Activated T-helper 9 cell treated with anti-CD3 and anti-CD28 coated beads, Interleukin-2, amount 50 U/mL, for 16 hours (primary cell): ENCODE data around the gene RNF215.
"Not testable (repeated sequence)": the region's sequence is repeated elsewhere in the genome, so short reads cannot be mapped to it uniquely, and the experiment has no call there.

Experiments
- DNase-seq: peaks from one replicate; pipeline ENCODE4 v3.0.0-alpha.2; 2020; ENCODE audit warnings: low read depth

Gene RNF215

DNA sequence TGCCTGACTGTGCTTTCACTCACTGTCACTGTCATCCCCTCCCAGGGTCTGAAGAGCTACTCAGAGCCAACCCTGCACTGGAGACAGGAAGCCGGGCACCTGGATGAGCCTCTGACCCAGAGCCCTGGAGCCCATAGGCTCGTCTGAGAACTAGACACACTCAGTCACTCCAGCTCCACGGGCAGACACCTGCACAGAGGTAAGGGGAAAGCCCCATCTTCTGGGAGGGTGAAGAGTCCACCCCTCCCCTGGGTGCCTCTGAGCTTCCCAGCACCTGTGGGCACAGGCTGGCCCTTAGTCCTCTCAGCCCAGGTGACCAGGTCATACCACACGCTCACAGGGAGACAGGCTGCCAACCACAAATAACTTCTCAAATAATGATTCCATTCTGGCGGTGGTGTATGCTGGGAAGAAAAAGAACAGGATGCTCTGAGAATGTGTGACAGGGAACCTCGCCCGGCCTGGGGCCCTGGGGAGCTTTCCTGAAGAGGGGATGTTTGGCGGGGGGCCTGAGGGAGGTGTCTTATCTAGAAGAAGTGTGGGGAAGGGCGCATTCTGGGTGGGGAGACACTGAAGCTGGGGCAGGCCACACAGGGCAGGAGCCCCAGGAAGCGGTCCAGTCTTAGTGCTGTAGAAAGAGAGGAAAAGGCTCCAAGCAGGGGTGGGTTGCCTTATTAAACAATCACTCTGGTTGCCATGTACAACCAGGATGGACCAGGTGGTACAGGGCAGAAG is 25.1 kb downstream of the RNF215 start:
- no peak for DNase-seq

GRCh38 chr22:30358541-30358940 is 28.7 kb downstream of the RNF215 start:
- DNase-seq: no peak

DNA sequence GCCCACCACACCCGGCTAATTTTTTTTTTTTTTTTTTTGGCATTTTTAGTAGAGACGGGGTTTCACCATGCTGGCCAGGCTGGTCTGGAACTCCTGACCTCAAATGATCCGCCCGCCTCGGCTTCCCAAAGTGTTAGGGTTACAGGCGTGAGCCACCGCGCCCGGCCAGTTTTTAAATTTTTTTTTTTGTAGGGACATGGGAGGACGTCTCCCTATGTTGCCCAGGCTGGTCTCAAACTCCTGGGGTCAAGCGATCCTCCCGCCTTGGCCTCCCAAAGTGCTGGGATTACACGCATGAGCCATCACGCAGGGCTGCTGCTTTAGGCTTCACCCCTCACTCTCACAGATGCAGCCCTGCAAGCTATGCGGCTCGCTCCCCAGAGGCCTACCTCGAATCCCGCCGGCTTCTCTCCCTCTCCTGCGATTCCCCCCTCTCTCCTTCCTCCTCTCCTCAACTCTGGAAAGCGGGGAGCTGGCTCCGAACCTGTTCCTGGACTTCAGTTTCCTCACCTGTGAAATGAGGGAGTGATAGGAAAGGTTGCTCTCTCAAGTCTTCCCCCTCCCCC is 29.5 kb downstream of the RNF215 start:
- DNase-seq: no peak

DNA sequence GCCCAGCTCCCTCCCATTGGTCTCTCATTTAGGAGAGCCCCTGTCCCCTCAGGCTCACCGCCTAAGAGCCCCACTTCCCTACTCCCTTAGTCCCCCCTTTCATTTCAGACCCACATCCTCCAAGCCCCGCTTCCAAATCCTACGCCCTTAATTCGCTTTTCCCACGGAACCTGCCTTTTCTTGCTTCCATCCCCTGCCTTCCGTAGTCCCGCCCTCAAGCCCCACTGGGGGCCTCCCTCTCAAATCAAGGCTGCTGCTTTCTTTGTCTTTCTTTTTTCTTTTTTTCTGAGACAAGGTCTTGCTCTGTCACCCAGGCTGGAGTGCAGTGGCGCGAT is 30.0 kb downstream of the RNF215 start:
- DNase-seq: no peak

DNA sequence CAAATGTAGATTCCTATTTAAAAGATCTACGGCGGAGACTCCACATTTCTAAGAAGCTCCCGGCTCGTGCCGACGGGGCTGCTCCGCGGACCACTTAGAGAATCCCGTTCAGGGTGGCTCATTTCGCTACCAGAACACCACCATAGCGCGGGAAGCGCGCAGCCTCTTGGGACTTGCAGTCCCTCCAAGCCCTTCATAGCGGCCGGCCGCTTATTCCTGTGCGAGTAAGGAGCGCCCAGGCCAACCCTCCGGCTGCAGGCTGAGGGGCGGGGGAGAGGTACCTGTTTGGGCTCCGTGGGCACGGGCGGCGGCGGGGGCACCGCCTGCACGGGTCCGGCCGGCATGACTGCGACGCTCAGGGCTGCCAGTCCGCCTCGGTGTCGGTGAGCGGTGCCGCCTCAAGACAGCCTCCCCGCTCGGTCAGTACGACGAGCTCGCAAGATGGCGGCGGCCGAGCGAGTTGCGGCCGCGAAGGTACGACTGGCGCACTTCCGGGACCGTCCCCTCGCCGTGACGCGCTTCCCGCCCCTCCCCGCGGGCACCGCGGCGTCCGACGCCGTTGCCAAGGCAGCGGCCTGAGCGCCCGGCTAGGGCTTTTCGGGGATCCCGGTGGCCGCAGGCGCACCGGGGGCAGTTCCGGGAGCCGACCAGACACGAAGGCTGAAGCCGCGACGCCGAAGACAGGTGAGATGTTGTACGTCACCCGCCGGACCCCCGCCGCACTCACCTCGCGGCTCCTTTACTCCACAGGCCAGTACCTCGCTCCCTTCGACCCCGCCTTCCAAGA is 30.6 kb downstream of the RNF215 start, which contains the start of the genes CCDC157 and SF3A1:
TSS of gene CCDC157 (plus strand) at position 559 of the 787 bp plus-strand sequence. CDS start 8,994 bp downstream, outside the sequence.
TSS of gene SF3A1 (minus strand) at position 446 of the 787 bp plus-strand sequence. CDS start at position 344, 102 bp downstream.
- DNase-seq: peak; percentile 81

DNA sequence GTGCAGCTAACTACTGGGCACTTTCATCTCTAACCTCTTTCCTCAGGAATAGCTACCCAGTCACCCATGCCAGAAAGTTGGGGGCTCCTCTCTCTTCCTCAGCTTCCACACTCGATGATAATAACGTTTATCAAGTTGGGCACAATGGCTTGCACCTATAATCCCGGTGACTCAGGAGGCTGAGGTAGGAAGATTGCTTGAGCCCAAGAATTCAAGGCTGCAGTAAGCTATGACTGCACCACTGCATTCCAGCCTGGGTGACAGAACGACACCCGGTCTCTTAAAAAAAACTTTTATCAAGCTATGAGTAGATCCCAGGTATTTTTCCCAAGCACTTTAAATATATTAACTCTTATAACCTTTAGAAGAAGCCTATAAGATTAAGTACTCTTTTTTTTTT is 32.6 kb downstream of the RNF215 start:
- no peak for DNase-seq

DNA sequence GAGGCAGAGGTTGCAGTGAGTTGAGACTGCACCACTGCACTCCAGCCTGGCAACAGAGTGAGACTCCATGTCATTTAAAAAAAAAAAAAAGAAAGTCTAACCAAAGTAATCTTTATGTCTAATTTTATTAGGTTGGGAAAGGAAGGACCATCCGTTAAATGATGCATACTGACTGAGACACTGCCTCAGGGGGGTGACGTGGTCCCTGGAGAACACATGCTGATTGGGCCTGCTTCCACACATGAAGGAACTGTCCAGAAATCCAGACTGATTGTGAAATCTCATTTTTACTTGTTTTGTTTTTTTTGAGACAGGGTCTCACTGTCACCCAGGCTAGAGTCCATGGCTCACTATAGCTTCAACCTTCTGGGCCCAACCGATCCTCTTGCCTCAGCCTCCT is 36.0 kb downstream of the RNF215 start:
- no peak for DNase-seq

GRCh38 chr22:30348809-30349208 is 38.4 kb downstream of the RNF215 start:
- no peak for DNase-seq

GRCh38 chr22:30348404-30348803 is 38.8 kb downstream of the RNF215 start:
- no peak for DNase-seq

GRCh38 chr22:30347255-30347892 is 39.8 kb downstream of the RNF215 start:
- DNase-seq: no peak

- no peak for DNase-seq
Measured at GRCh38 chr22:30344447-30345200, 42.6 kb downstream of the RNF215 start.

DNA sequence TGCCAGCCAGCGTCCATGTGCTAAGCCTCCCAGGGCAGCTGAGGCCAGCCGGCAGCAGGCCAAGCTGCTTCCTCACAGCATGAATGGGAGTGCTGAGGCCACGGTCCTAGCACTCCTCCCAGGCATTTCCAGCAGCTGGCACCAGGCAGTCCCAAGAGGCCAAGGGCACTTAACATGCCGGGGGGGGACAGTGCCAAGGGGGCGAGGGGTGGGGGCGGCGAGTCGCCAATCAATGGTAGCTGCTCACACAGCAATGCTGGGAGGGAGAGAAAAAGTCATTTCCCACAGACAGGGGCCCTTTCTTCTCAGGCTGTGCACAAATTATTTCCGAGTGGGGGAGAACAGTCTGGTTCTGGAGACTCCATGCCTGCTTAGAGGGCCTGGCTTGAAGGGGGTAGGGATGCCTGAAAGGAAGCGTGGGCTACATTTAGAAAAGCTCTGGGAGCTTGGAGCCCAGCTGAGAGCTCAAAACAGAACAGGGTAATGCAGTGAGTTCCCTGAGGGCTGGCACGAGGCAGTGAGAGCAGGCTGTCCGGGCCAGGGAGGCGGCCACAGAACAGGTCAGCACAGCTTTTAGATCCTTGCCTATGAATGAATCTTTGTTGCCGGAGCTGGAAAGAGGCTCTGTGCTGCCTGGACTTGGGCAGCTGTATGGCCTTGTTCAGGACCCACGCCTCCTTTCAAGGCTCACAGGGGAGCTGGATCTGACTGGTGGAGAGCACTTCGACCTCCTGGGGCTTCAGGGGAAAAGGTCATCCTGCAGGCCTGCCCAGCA is 46.1 kb downstream of the RNF215 start:
- DNase-seq: no peak

DNA sequence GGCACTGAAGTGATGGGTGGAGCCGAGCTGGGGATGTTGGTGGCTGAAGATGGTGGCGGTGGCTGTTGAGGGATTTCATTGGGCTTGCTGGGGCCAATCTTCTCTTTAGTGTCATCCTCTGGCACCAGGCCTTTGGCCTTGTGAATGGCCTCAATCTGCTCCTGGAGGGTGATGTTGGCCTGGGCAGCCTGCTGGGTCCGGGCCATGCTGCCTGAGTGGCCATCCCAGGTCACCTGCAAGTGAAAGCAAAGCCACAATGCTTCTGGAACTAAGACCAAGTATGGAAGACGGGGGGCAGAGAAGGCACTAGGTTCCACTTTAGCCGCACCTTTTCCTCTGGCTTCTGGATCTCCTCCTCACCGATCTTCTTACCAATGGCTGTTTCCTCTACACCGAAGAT is 48.4 kb downstream of the RNF215 start:
- no peak for DNase-seq

DNA sequence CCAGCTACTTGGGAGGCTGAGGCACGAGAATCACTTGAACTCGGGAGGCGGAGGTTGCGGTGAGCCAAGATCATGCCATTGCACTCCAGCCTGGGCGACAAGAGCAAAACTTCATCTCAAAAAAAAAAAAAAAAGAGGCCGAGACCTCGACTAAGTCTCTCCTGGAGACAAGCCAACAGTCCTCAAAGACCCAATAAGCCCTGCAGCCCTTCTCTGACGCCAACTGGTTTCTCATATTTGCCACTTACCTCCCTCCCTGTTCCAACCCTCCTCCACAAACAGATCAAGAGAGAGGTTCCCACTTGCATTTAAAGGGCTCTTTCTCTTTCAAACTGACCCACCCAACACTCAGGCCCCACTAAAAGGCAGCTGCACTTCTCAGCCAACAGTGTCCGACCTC is 48.9 kb downstream of the RNF215 start:
- DNase-seq: not testable (repeated sequence)

GRCh38 chr22:30337461-30337778 is 49.8 kb downstream of the RNF215 start:
- DNase-seq: no peak

DNA sequence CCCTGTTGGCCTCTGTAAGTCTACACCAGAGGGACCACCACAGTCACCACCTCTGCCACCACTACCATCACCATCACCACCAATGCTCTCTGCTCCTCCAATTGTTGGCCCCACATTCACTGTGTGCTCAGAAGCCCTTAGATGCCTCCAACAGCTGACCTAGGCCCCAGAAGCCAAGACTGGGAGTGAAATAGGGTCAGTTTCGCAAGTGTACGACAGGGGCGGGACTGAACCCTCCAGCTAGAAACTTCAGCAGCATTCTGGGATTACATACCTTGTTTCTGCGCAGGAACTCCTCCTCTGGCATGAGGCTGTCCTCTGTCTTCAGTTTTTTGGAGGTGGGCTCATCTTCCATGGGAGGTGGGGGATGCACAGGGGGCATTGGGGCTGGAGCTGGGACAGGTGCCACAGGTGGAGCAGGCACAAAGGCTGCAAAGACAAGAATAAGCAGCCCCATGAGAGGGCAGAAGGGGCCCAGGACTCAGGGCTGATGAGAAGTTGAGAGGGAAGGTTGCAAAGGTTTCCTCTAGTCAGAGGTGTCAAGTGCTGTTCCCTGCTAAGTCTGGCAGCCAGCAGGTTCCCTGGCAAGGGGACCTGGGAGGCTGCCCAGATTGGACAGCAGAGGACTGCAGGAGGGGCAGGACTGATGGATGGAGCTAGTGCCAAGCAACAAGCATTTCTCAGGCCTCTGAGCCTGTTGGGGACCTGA is 50.3 kb downstream of the RNF215 start:
- DNase-seq: no peak

- DNase-seq: no peak
Measured at GRCh38 chr22:30335236-30335635, 52.0 kb downstream of the RNF215 start.

DNA sequence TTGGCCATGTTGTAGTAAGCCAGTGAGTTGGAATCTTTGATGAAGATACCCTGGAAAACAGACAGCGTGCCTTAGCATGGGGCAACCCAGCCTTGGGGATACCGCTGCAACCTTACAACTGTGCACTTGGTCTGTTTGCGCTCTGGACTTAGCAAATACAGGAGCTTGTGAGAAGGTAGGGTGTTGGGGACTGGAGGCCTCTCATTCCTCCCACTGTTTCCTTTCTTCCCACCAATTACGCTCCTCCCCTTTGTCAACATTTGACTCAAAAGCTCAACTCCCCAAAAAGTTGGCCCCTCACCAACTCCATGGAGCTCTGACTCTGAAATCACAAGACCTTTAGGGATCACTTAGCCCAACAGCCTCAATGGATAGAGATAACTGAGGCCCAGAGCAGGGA is 52.6 kb downstream of the RNF215 start:
- DNase-seq: no peak

- no peak for DNase-seq
Measured at GRCh38 chr22:30333707-30334087, 53.5 kb downstream of the RNF215 start.

- no peak for DNase-seq
Measured at GRCh38 chr22:30332994-30333706, 54.1 kb downstream of the RNF215 start.
